ENCODE results near the gene EID3.

- no peak for TF ChIP-seq BHLHE40 (IDR thresholded peaks at IDR 0.05; ENCODE audit: borderline replicate concordance)
- TF ChIP-seq ZNF384 (IDR thresholded peaks at IDR 0.05): no peak
- no peak for TF ChIP-seq ELF4 (IDR thresholded peaks at IDR 0.05)
- TF ChIP-seq HDGF (IDR thresholded peaks at IDR 0.05; ENCODE audit: borderline replicate concordance): no peak
- TF ChIP-seq ARNT (IDR thresholded peaks at IDR 0.05): no peak
- TF ChIP-seq SP1 (IDR thresholded peaks at IDR 0.05): no peak
- no peak for TF ChIP-seq SUZ12 (IDR thresholded peaks at IDR 0.05)
- no peak for TF ChIP-seq CTBP1 (IDR thresholded peaks at IDR 0.05; ENCODE audit: borderline replicate concordance)
- TF ChIP-seq L3MBTL2 (conservative IDR thresholded peaks at IDR 0.05): no peak
- no peak for TF ChIP-seq FOXK2 (IDR thresholded peaks at IDR 0.05)
Measured at GRCh38 chr12:104337030-104337558, 33.6 kb downstream of the EID3 start.
